ENCODE measurements around the gene DICER1.

DNA sequence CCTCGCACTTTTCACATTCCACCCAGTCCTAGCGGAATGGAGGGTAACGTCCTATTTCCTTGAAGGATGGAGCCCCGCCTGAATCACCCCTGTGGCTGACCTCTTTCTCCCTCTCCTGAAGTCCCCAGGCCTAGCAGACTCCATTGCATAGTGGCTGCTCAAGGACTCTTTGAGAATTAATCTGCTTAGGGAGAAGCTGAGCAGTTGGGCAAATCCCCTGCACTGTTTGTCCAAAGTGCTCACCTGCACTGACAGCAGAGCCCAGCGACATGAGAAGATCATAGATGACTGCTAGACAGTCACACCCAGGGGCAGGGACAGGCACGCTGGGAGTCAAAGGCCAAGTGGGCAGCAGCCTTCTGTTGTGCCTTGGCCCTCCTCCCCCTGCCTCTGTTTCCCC lies 37.7 kb upstream of the DICER1 start:
- TF ChIP-seq POLR2A (IDR thresholded peaks at IDR 0.05; ENCODE audit: low read depth, low read length) (no peak), JUN (IDR thresholded peaks at IDR 0.05; ENCODE audit: borderline replicate concordance, insufficient read depth, insufficient read length, low read depth) (no peak), EZH2 (IDR thresholded peaks at IDR 0.05; ENCODE audit: borderline replicate concordance, low read depth, low read length, severe bottlenecking) (no peak)
- TF ChIP-seq, protein P1, sequence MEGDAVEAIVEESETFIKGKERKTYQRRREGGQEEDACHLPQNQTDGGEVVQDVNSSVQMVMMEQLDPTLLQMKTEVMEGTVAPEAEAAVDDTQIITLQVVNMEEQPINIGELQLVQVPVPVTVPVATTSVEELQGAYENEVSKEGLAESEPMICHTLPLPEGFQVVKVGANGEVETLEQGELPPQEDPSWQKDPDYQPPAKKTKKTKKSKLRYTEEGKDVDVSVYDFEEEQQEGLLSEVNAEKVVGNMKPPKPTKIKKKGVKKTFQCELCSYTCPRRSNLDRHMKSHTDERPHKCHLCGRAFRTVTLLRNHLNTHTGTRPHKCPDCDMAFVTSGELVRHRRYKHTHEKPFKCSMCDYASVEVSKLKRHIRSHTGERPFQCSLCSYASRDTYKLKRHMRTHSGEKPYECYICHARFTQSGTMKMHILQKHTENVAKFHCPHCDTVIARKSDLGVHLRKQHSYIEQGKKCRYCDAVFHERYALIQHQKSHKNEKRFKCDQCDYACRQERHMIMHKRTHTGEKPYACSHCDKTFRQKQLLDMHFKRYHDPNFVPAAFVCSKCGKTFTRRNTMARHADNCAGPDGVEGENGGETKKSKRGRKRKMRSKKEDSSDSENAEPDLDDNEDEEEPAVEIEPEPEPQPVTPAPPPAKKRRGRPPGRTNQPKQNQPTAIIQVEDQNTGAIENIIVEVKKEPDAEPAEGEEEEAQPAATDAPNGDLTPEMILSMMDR (IDR thresholded peaks at IDR 0.05; ENCODE audit: extremely low read depth in 1 of 2, insufficient read depth in 1 of 2, low read depth in 1 of 2, low read length in 2 of 2) = no peak
- TF ChIP-seq, protein P2, sequence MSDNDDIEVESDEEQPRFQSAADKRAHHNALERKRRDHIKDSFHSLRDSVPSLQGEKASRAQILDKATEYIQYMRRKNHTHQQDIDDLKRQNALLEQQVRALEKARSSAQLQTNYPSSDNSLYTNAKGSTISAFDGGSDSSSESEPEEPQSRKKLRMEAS (IDR thresholded peaks at IDR 0.05; ENCODE audit: insufficient read depth, insufficient read length) = no peak
